ENCODE results near the gene TRIM10. TPM values are rescaled to one million over a fixed set of nuclear protein-coding genes. Genes with fewer than 3 reads are reported as not detected.

TRIM10 gene
- total RNA-seq, 1 experiment from 2014 or later, result not detected

- POLR2A ChIA-PET, result no interaction called here
- H3K27me3 Mint-ChIP-seq (ENCODE audit: insufficient read depth, unreplicated experiment), result peaks cover 41% of the 10 kb centered on the region
Observed at GRCh38 chr6:30172681-30173080, 11.7 kb upstream of the TRIM10 start.

GRCh38 chr6:30171677-30172471, 10.9 kb upstream of the TRIM10 start:
- intact Hi-C loops (cut with micrococcal nuclease), result loop anchor here (2.0 kb wide), 1 partner anchor 323 kb away; no protein-coding TSS in a partner anchor
- CTCF ChIA-PET, result interaction anchor here (0.6 to 2.2 kb wide), 6 partner anchors 17 to 1116 kb away, joined by 3 to 23 read pairs (median 8); no protein-coding TSS in a partner anchor
- Mint-ChIP-seq H3K27me3 (ENCODE audit: insufficient read depth, unreplicated experiment) (peaks cover 33% of the 10 kb centered on the region), H3K36me3 (ENCODE audit: insufficient read depth, unreplicated experiment) (no peaks in the 10 kb centered on the region), H3K4me1 (ENCODE audit: insufficient read depth, unreplicated experiment) (no peaks in the 10 kb centered on the region), H3K4me3 (ENCODE audit: unreplicated experiment) (no peak overlapping the region), H3K9me3 (ENCODE audit: unreplicated experiment) (no peaks in the 10 kb centered on the region), H3K27ac (ENCODE audit: low read depth, unreplicated experiment) (no peak overlapping the region)
- BruUV-seq (replicated peaks), result no TSS peak
- no peak for DNase-seq (ENCODE audit: unreplicated experiment)
- no peak for TF ChIP-seq CTCF (IDR thresholded peaks at IDR 0.05; ENCODE audit: unreplicated experiment)
- POLR2A ChIA-PET, result no interaction called here

More at GRCh38 chr6:30172681-30173080, 11.7 kb upstream of the TRIM10 start:
- Mint-ChIP-seq H3K4me3 (ENCODE audit: unreplicated experiment) (no peak overlapping the region), H3K4me1 (ENCODE audit: insufficient read depth, unreplicated experiment) (no peaks in the 10 kb centered on the region), H3K27ac (ENCODE audit: low read depth, unreplicated experiment) (no peak overlapping the region), H3K36me3 (ENCODE audit: insufficient read depth, unreplicated experiment) (no peaks in the 10 kb centered on the region), H3K9me3 (ENCODE audit: unreplicated experiment) (no peaks in the 10 kb centered on the region)
- no peak for TF ChIP-seq CTCF (IDR thresholded peaks at IDR 0.05; ENCODE audit: unreplicated experiment)
- BruUV-seq (replicated peaks), result no TSS peak
- DNase-seq (ENCODE audit: unreplicated experiment), result no peak
- intact Hi-C loops (cut with micrococcal nuclease), result no loop called here
- CTCF ChIA-PET, result no interaction called here

- ChIA-PET CTCF (interaction anchor here (0.6 to 2.2 kb wide), 12 partner anchors 15 to 205 kb away, joined by 3 to 23 read pairs (median 6); no protein-coding TSS in a partner anchor), POLR2A (no interaction called here)
- intact Hi-C loops (cut with micrococcal nuclease), result loop anchor here (1.0 to 2.0 kb wide), 4 partner anchors 39 to 321 kb away; no protein-coding TSS in a partner anchor
- no peak overlapping the region for H3K4me3 Mint-ChIP-seq (ENCODE audit: unreplicated experiment)
- no peaks in the 10 kb centered on the region for H3K36me3 Mint-ChIP-seq (ENCODE audit: insufficient read depth, unreplicated experiment)
- DNase-seq (ENCODE audit: unreplicated experiment), result peak; percentile 63
- peaks cover 13% of the 10 kb centered on the region for H3K27me3 Mint-ChIP-seq (ENCODE audit: insufficient read depth, unreplicated experiment)
- TF ChIP-seq CTCF (IDR thresholded peaks at IDR 0.05; ENCODE audit: unreplicated experiment), result peak; percentile 81
- BruUV-seq (replicated peaks), result no TSS peak
- H3K4me1 Mint-ChIP-seq (ENCODE audit: insufficient read depth, unreplicated experiment), result no peaks in the 10 kb centered on the region
- no peaks in the 10 kb centered on the region for H3K9me3 Mint-ChIP-seq (ENCODE audit: unreplicated experiment)
- H3K27ac Mint-ChIP-seq (ENCODE audit: low read depth, unreplicated experiment), result no peak overlapping the region
Observed at GRCh38 chr6:30169658-30170614, 8.9 kb upstream of the TRIM10 start.

GRCh38 chr6:30168741-30169140, 7.7 kb upstream of the TRIM10 start:
- peaks cover 9% of the 10 kb centered on the region for H3K27me3 Mint-ChIP-seq (ENCODE audit: insufficient read depth, unreplicated experiment)
- POLR2A ChIA-PET, result interaction anchor here (0.9 to 1.0 kb wide), 2 partner anchors 14 to 67 kb away, joined by 3 read pairs; no protein-coding TSS in a partner anchor

More at GRCh38 chr6:30168741-30169140, 7.7 kb upstream of the TRIM10 start:
- CTCF ChIA-PET, result interaction anchor here (0.6 to 3.1 kb wide), 9 partner anchors 21 to 813 kb away, joined by 3 to 24 read pairs (median 4); no protein-coding TSS in a partner anchor
- no TSS peak for BruUV-seq (replicated peaks)
- Mint-ChIP-seq H3K4me1 (ENCODE audit: insufficient read depth, unreplicated experiment) (no peaks in the 10 kb centered on the region), H3K4me3 (ENCODE audit: unreplicated experiment) (no peak overlapping the region), H3K9me3 (ENCODE audit: unreplicated experiment) (no peaks in the 10 kb centered on the region), H3K27ac (ENCODE audit: low read depth, unreplicated experiment) (no peak overlapping the region), H3K36me3 (ENCODE audit: insufficient read depth, unreplicated experiment) (no peaks in the 10 kb centered on the region)
- no peak for DNase-seq (ENCODE audit: unreplicated experiment)
- no peak for TF ChIP-seq CTCF (IDR thresholded peaks at IDR 0.05; ENCODE audit: unreplicated experiment)
- intact Hi-C loops (cut with micrococcal nuclease), result no loop called here

Data from MCF 10A (cell line).